Keratinocyte (primary cell): ENCODE measurements around the gene ALOX5.

Experiments used
- EZH2 ChIP-seq: IDR thresholded peaks from one replicate; pipeline ENCODE4 v1.6.1; 2012; ENCODE audit warnings: inconsistent platforms, mild to moderate bottlenecking, low read length, moderate library complexity
- TF ChIP-seq, protein P1 (sequence below), 3 experiments: IDR thresholded peaks in 1 of 3; conservative IDR thresholded peaks in 1 of 3; optimal IDR thresholded peaks in 1 of 3; 2 replicates in 2 of 3; 3 replicates in 1 of 3; pipeline versions ENCODE3 to v1.5.1; 2011; ENCODE audit warnings: low read length in 3 of 3, mild to moderate bottlenecking in 3 of 3, moderate library complexity in 2 of 3, control low read depth in 1 of 3, inconsistent platforms in 1 of 3; ENCODE audit not compliant: insufficient read depth in 2 of 3; ENCODE audit errors: extremely low read depth in 1 of 3

DNA sequence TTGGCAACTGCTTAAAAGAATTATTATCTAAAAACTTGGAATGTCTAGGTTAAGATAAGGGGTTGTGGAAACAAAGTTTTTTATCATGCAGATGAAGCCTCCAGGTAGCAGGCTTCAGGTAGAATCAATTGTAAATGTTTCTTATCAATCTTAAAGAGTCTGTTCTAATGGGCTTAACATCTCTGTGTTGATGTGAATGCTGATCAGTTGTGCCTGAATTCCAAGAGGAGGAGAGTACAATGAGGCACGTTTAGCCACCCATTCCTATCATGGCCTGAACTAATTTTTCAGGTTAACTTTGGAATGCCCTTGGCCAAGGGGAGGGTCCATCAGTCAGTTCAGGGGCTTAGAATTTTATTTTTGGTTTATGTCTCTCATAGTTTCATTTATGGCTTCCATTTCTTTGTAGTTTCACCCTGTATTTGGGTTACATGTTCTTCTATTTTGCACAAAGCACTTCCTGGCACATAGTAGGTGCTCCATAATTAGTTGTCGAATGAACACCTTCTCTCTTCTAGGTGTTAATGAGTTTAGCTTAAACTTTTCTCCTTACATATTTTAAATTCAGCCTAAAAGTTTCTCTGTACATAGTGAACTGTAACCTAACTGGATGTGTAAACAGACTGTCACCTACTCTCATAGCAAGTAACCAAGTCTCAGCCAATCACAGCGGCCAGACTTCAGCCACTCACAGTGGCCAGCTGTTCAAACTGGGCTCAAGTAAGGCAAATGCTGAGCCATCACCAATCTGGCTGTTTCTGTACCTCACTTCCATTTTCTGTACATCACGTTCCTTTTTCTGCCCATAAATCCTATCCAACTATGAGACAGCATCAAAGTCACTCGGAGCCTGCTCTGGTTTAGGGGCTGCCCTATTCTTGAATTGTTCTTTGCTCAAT, 34.7 kb downstream of the ALOX5 start:
- no peak for TF ChIP-seq EZH2
- TF ChIP-seq, protein P1, sequence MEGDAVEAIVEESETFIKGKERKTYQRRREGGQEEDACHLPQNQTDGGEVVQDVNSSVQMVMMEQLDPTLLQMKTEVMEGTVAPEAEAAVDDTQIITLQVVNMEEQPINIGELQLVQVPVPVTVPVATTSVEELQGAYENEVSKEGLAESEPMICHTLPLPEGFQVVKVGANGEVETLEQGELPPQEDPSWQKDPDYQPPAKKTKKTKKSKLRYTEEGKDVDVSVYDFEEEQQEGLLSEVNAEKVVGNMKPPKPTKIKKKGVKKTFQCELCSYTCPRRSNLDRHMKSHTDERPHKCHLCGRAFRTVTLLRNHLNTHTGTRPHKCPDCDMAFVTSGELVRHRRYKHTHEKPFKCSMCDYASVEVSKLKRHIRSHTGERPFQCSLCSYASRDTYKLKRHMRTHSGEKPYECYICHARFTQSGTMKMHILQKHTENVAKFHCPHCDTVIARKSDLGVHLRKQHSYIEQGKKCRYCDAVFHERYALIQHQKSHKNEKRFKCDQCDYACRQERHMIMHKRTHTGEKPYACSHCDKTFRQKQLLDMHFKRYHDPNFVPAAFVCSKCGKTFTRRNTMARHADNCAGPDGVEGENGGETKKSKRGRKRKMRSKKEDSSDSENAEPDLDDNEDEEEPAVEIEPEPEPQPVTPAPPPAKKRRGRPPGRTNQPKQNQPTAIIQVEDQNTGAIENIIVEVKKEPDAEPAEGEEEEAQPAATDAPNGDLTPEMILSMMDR (optimal IDR thresholded peaks at IDR 0.05 in 1 of 3, IDR thresholded peaks at IDR 0.05 in 1 of 3, conservative IDR thresholded peaks at IDR 0.05 in 1 of 3; ENCODE audit: extremely low read depth in 1 of 3, insufficient read depth in 2 of 3, low read length in 3 of 3) = no peak
